Stimulated activated CD4-positive, alpha-beta T cell treated with anti-CD3 and anti-CD28 coated beads, Interleukin-2, amount 100 ng/mL, for 24 hours (primary cell): ENCODE measurements around the gene NAA80.
"Not testable (repeated sequence)": the region's sequence is repeated elsewhere in the genome, so short reads cannot be mapped to it uniquely, and the experiment has no call there.

Experiments
- DNase-seq, 2 donors: peaks; one replicate each; pipeline ENCODE4 v3.0.0-alpha.2; 2020

The NAA80 gene

GRCh38 chr3:50268703-50269451, 30.3 kb downstream of the NAA80 start, which contains the start of gene SEMA3B:
Gene SEMA3B (plus strand): TSS chr3:50269147. CDS start chr3:50269241, 94 bp downstream.
- no peak for DNase-seq

- no peak for DNase-seq
Observed at GRCh38 chr3:50268276-50268675, 30.9 kb downstream of the NAA80 start.

- no peak for DNase-seq
Observed at GRCh38 chr3:50267280-50267913, 31.8 kb downstream of the NAA80 start.

- no peak for DNase-seq
Observed at GRCh38 chr3:50266836-50267235, 32.4 kb downstream of the NAA80 start.

GRCh38 chr3:50266017-50266416, 33.2 kb downstream of the NAA80 start:
- DNase-seq = no peak

GRCh38 chr3:50265571-50265970, 33.6 kb downstream of the NAA80 start:
- no peak for DNase-seq

GRCh38 chr3:50264964-50265485, 34.2 kb downstream of the NAA80 start:
- no peak for DNase-seq

- DNase-seq = no peak
Observed at GRCh38 chr3:50264383-50264963, 34.7 kb downstream of the NAA80 start.

GRCh38 chr3:50263478-50264382, 35.5 kb downstream of the NAA80 start:
- no peak for DNase-seq

GRCh38 chr3:50262778-50263177, 36.4 kb downstream of the NAA80 start:
- DNase-seq = no peak

GRCh38 chr3:50262200-50262599, 37.0 kb downstream of the NAA80 start:
- DNase-seq = not testable (repeated sequence)

- no peak for DNase-seq
Observed at GRCh38 chr3:50261505-50261904, 37.7 kb downstream of the NAA80 start.

GRCh38 chr3:50260942-50261441, 38.2 kb downstream of the NAA80 start:
- DNase-seq = no peak

- DNase-seq = peak; percentile 82 to 90
Observed at GRCh38 chr3:50260027-50260941, 38.9 kb downstream of the NAA80 start.

- no peak for DNase-seq
Observed at GRCh38 chr3:50259432-50260026, 39.7 kb downstream of the NAA80 start.

GRCh38 chr3:50258979-50259378, 40.2 kb downstream of the NAA80 start:
- DNase-seq = no peak

GRCh38 chr3:50258029-50258680, 41.0 kb downstream of the NAA80 start:
- DNase-seq = no peak

- DNase-seq = peak; percentile 52 to 64
Observed at GRCh38 chr3:50256978-50257890, 42.0 kb downstream of the NAA80 start.

- DNase-seq = no peak
Observed at GRCh38 chr3:50255251-50255615, 44.0 kb downstream of the NAA80 start.
